Measurements from ENCODE around the gene SPON2.

The SPON2 gene

GRCh38 chr4:1212546-1213335 lies 40.4 kb upstream of the SPON2 start:
- H3K4me3 Mint-ChIP-seq = no peak overlapping the region
- peaks cover 22% of the 10 kb centered on the region for H3K36me3 Mint-ChIP-seq
- DNase-seq = no peak
- H3K27ac Mint-ChIP-seq = no peak overlapping the region
- peaks cover 25% of the 10 kb centered on the region for H3K4me1 Mint-ChIP-seq
- CTCF ChIA-PET = no interaction called here
- no peaks in the 10 kb centered on the region for H3K27me3 Mint-ChIP-seq
- H3K9me3 Mint-ChIP-seq = no peaks in the 10 kb centered on the region

GRCh38 chr4:1211891-1212545 lies 39.6 kb upstream of the SPON2 start:
- H3K4me3 Mint-ChIP-seq = no peak overlapping the region
- H3K27me3 Mint-ChIP-seq = no peaks in the 10 kb centered on the region
- H3K4me1 Mint-ChIP-seq = peaks cover 18% of the 10 kb centered on the region
- CTCF ChIA-PET = no interaction called here
- H3K36me3 Mint-ChIP-seq = peaks cover 18% of the 10 kb centered on the region
- H3K9me3 Mint-ChIP-seq = no peaks in the 10 kb centered on the region
- peak overlapping the region; percentile 78 for H3K27ac Mint-ChIP-seq
- DNase-seq = no peak

- Mint-ChIP-seq H3K4me3 (no peak overlapping the region), H3K36me3 (peaks cover 13% of the 10 kb centered on the region), H3K4me1 (peaks cover 11% of the 10 kb centered on the region), H3K9me3 (no peaks in the 10 kb centered on the region), H3K27ac (no peak overlapping the region), H3K27me3 (no peaks in the 10 kb centered on the region)
- no peak for DNase-seq
- CTCF ChIA-PET = no interaction called here
Measured at GRCh38 chr4:1211371-1211770, 39.0 kb upstream of the SPON2 start.

- H3K4me1 Mint-ChIP-seq = peaks cover 7% of the 10 kb centered on the region
- no peak for DNase-seq
- H3K4me3 Mint-ChIP-seq = no peak overlapping the region
- no peaks in the 10 kb centered on the region for H3K9me3 Mint-ChIP-seq
- peaks cover 13% of the 10 kb centered on the region for H3K36me3 Mint-ChIP-seq
- no peak overlapping the region for H3K27ac Mint-ChIP-seq
- H3K27me3 Mint-ChIP-seq = no peaks in the 10 kb centered on the region
- CTCF ChIA-PET = no interaction called here
Measured at GRCh38 chr4:1210971-1211370, 38.6 kb upstream of the SPON2 start.

- Mint-ChIP-seq H3K36me3 (peaks cover 12% of the 10 kb centered on the region), H3K9me3 (no peaks in the 10 kb centered on the region), H3K27ac (no peak overlapping the region), H3K27me3 (no peaks in the 10 kb centered on the region), H3K4me1 (peaks cover 3% of the 10 kb centered on the region), H3K4me3 (no peak overlapping the region)
- CTCF ChIA-PET = no interaction called here
- DNase-seq = no peak
Measured at GRCh38 chr4:1210241-1210841, 38.0 kb upstream of the SPON2 start.

- H3K9me3 Mint-ChIP-seq = no peaks in the 10 kb centered on the region
- no peak for DNase-seq
- H3K4me3 Mint-ChIP-seq = no peak overlapping the region
- no peaks in the 10 kb centered on the region for H3K27me3 Mint-ChIP-seq
- no peak overlapping the region for H3K27ac Mint-ChIP-seq
- H3K4me1 Mint-ChIP-seq = peaks cover 1% of the 10 kb centered on the region
- H3K36me3 Mint-ChIP-seq = peaks cover 8% of the 10 kb centered on the region
- CTCF ChIA-PET = no interaction called here
Measured at GRCh38 chr4:1209821-1210220, 37.4 kb upstream of the SPON2 start.

GRCh38 chr4:1208970-1209704 lies 36.8 kb upstream of the SPON2 start:
- no peak for DNase-seq
- Mint-ChIP-seq H3K27me3 (no peaks in the 10 kb centered on the region), H3K4me3 (no peak overlapping the region)

GRCh38 chr4:1208266-1208961 lies 36.0 kb upstream of the SPON2 start:
- no peak overlapping the region for H3K4me3 Mint-ChIP-seq
- no peaks in the 10 kb centered on the region for H3K27me3 Mint-ChIP-seq
- DNase-seq = no peak
- peak overlapping the region; percentile 64 for H3K27ac Mint-ChIP-seq
- CTCF ChIA-PET = no interaction called here
- peaks cover 11% of the 10 kb centered on the region for H3K36me3 Mint-ChIP-seq
- H3K9me3 Mint-ChIP-seq = no peaks in the 10 kb centered on the region
- H3K4me1 Mint-ChIP-seq = peaks cover 16% of the 10 kb centered on the region

More at GRCh38 chr4:1208970-1209704, 36.8 kb upstream of the SPON2 start:
- Mint-ChIP-seq H3K36me3 (peaks cover 11% of the 10 kb centered on the region), H3K9me3 (no peaks in the 10 kb centered on the region), H3K4me1 (peaks cover 8% of the 10 kb centered on the region), H3K27ac (no peak overlapping the region)
- CTCF ChIA-PET = no interaction called here

GRCh38 chr4:1207603-1208265 lies 35.4 kb upstream of the SPON2 start:
- Mint-ChIP-seq H3K4me3 (no peak overlapping the region), H3K9me3 (no peaks in the 10 kb centered on the region), H3K27me3 (no peaks in the 10 kb centered on the region), H3K27ac (peak overlapping the region; percentile 58), H3K36me3 (peaks cover 8% of the 10 kb centered on the region), H3K4me1 (peaks cover 22% of the 10 kb centered on the region)
- CTCF ChIA-PET = no interaction called here
- peak; percentile 17 for DNase-seq

- H3K9me3 Mint-ChIP-seq = no peaks in the 10 kb centered on the region
- DNase-seq = peak; percentile 15
- peaks cover 27% of the 10 kb centered on the region for H3K4me1 Mint-ChIP-seq
- no peak overlapping the region for H3K4me3 Mint-ChIP-seq
- CTCF ChIA-PET = no interaction called here
- peaks cover 8% of the 10 kb centered on the region for H3K36me3 Mint-ChIP-seq
- no peaks in the 10 kb centered on the region for H3K27me3 Mint-ChIP-seq
- no peak overlapping the region for H3K27ac Mint-ChIP-seq
Measured at GRCh38 chr4:1207157-1207470, 34.7 kb upstream of the SPON2 start.

GRCh38 chr4:1206299-1207156 lies 34.1 kb upstream of the SPON2 start:
- H3K27me3 Mint-ChIP-seq = no peaks in the 10 kb centered on the region
- CTCF ChIA-PET = no interaction called here
- H3K9me3 Mint-ChIP-seq = no peaks in the 10 kb centered on the region
- peak; percentile 19 for DNase-seq
- H3K4me1 Mint-ChIP-seq = peaks cover 33% of the 10 kb centered on the region
- peaks cover 5% of the 10 kb centered on the region for H3K36me3 Mint-ChIP-seq
- no peak overlapping the region for H3K4me3 Mint-ChIP-seq
- H3K27ac Mint-ChIP-seq = no peak overlapping the region

GRCh38 chr4:1205586-1206298 lies 33.4 kb upstream of the SPON2 start:
- no peak overlapping the region for H3K27ac Mint-ChIP-seq
- peaks cover 5% of the 10 kb centered on the region for H3K36me3 Mint-ChIP-seq
- peaks cover 38% of the 10 kb centered on the region for H3K4me1 Mint-ChIP-seq
- CTCF ChIA-PET = no interaction called here
- peak; percentile 16 for DNase-seq
- H3K27me3 Mint-ChIP-seq = no peaks in the 10 kb centered on the region
- no peaks in the 10 kb centered on the region for H3K9me3 Mint-ChIP-seq
- no peak overlapping the region for H3K4me3 Mint-ChIP-seq
